NT2/D1 (cell line): ENCODE results near the gene UBR1.
"Not testable (repeated sequence)": the region's sequence is repeated elsewhere in the genome, so short reads cannot be mapped to it uniquely, and the experiment has no call there.

Experiments
- DNase-seq: peaks from one replicate; pipeline ENCODE4 v3.0.0-alpha.2; 2011; ENCODE audit warnings: low read depth, low spot score
- H3K27me3 ChIP-seq: 2 replicates; pipeline ENCODE4 v1.6.0; 2011; ENCODE audit warnings: mild to moderate bottlenecking; ENCODE audit not compliant: insufficient read length, insufficient read depth
- H3K36me3 ChIP-seq: 2 replicates; pipeline ENCODE4 v1.6.1; 2011; ENCODE audit warnings: mild to moderate bottlenecking, low read length, mixed read lengths; ENCODE audit not compliant: insufficient read depth, insufficient read length
- H3K4me1 ChIP-seq: 2 replicates; pipeline ENCODE4 v1.5.1; 2011; ENCODE audit not compliant: insufficient read depth, insufficient read length
- H3K4me3 ChIP-seq: 2 replicates; pipeline ENCODE4 v1.5.1; 2011; ENCODE audit warnings: low read depth; ENCODE audit not compliant: insufficient read length
- H3K9ac ChIP-seq: 2 replicates; pipeline ENCODE4 v1.6.0; 2011; ENCODE audit warnings: low read depth; ENCODE audit not compliant: insufficient read length
- H3K9me3 ChIP-seq: 2 replicates; pipeline ENCODE4 v1.5.1; 2011; ENCODE audit warnings: mild to moderate bottlenecking, low read length; ENCODE audit not compliant: insufficient read depth
- SUZ12 ChIP-seq: IDR thresholded peaks from 2 replicates; pipeline ENCODE4 v1.6.1; 2011; ENCODE audit not compliant: insufficient read length, insufficient read depth; ENCODE audit errors: extremely low read depth
- YY1 ChIP-seq: IDR thresholded peaks from 2 replicates; pipeline ENCODE4 v1.6.1; 2011; ENCODE audit not compliant: insufficient read length, insufficient read depth
- ZNF274 ChIP-seq: IDR thresholded peaks from 2 replicates; pipeline ENCODE4 v1.6.1; 2011; ENCODE audit warnings: mild to moderate bottlenecking, low read depth, low read length

Gene UBR1

DNA sequence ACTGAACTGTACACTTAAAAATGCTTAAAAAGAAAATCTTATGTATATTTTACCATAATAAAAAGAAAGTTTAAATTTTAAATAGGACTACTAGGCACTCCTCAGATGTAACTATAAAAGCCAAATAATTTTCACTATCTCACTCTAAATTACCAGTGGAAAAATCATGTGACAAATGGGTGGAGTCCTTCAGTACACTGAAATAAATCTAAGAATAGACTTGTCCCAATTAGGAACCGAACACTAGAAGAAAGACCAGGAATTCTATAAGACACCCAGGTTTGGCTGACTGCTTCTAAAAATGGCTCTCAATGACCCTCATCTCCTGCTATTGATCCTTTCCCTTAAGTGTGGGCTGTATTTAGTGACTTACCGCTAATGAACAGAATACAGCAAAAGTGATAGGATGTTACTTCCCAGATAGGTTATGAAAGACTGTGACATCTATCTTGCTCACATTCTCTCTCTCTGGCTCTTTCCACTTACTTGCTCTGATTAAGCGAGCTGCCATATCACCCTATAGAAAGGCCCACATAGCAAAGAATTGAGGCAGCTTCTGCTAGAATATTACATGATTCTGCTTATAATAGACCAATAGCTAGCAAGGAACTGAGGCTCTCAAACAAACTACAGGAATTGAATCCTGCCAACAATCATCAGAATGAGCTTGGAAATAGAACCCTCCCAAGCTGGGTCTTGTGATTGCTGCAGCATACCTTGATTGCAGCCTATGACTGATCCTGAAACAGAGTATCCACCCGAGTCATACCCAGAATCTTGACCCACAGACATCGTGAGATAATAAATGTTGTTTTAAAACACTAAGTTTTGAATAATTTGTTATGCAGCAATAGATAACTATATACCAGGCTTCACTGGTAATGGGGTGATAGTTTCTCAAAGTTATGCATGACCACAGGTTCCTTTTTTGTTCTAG, 202.2 kb downstream of the UBR1 start:
- no peaks in the 10 kb centered on the region for H3K4me1 ChIP-seq
- H3K9ac ChIP-seq: no peak overlapping the region
- no peak for DNase-seq
- no peak overlapping the region for H3K4me3 ChIP-seq
- H3K27me3 ChIP-seq: no peaks in the 10 kb centered on the region
- no peak for TF ChIP-seq YY1
- TF ChIP-seq ZNF274: no peak
- no peak for TF ChIP-seq SUZ12
- H3K36me3 ChIP-seq: no peaks in the 10 kb centered on the region
- no peaks in the 10 kb centered on the region for H3K9me3 ChIP-seq

DNA sequence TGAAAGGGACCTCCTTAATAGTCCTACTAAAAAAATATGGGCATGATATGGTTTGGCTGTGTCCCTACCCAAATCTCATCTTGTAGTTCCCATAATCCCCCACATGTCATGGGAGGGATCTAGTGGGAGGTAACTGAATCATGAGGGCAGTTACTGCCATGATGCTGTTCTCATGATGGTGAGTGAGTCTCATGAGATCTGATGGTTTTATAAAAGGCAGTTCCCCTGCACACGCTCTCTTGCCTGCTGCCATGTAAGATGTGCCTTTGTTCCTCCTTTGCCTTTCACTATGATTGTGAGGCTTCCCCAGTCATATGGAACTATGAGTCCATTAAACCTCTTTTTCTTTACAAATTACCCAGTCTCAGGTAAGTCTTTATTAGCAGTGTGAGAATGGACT, 211.9 kb downstream of the UBR1 start:
- DNase-seq, H3K27me3 ChIP-seq, H3K4me1 ChIP-seq, H3K9ac ChIP-seq, H3K9me3 ChIP-seq, H3K4me3 ChIP-seq, H3K36me3 ChIP-seq: not testable (repeated sequence)
